Activated effector memory CD4-positive, alpha-beta T cell treated with anti-CD3 and anti-CD28 coated beads, Interleukin-2, amount 50 U/mL, for 16 hours (primary cell): Measurements from ENCODE around the gene BACE2.
"Not testable (repeated sequence)": the region's sequence is repeated elsewhere in the genome, so short reads cannot be mapped to it uniquely, and the experiment has no call there.

Experiments
- DNase-seq: peaks from one replicate; pipeline ENCODE4 v3.0.0-alpha.2; 2020

The BACE2 gene

DNA sequence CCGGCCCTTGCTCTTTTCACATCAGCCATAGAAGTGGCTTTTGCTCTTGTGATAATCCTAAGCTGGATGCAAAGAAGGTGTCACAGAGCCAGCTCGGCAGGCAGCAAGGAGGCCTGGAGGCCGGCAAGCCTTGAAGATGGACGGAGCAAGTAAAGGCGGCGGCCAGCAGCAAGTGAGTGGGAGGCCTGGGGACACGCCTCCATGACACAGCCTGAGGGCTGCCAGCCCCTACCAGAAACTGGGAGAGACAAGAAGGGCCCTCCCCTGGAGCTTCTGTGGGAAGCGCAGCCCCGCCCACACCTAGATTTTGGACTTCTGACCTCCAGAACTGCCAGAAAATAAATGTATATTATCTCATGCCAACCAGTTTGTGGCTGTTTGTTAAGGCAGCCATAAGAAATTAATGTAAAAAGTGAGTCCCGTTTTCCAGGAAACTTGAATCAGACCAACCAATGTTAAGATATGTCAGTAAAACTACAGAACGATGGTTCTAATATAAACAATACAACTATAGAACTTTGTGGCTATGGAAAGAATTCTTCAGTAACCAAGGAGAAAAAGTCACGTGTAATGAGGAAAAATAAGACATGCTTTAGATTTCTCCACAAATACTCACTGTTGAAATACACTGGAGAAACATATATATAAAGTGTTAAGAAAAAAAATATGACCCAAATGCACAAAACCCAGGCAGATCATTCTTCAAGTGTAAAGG is 49.9 kb downstream of the BACE2 start:
- DNase-seq, result no peak

- no peak for DNase-seq
Observed at GRCh38 chr21:41219498-41220207, 51.7 kb downstream of the BACE2 start.

- DNase-seq, result no peak
Observed at GRCh38 chr21:41220208-41220733, 52.3 kb downstream of the BACE2 start.

DNA sequence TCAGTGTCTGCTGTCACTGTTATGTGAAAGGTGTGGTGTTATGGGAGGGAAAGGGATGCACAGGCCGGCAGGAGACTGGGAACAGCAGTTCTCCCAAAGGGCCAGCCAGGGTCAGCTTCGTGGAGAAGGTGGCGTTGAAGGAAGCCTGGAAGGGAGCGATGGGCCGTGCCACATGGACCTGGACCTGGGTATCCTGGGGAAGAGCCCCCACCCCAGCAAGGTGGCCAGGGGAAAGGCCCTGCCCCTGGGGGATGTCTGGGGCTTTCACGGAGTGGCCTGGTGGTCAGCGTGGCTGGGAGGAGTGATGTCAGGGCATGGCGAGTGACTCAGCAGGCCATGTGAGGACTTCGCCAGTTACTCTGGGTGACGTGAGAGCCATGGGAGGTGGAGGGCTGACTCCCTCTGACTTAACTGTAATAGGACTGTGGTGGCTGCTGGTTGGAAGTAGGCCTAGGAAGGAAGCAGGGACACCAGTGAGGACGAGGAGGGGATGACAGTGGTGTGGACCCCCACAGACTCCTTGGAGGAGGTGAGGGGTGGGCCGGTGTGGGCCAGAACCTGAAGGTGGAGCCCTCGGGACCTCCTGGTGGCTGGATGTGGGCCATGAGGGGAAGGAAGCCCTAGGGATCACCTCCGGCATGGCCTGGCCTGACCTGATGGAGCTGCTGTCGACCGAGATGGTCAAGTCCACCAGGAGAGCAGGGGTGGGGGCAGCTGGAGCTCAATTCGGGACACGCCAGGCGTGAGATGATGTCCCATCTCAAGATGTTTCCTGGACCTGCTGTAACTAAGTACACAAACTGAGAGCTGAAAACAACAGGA is 54.5 kb downstream of the BACE2 start:
- no peak for DNase-seq

GRCh38 chr21:41226853-41227252 is 58.9 kb downstream of the BACE2 start:
- DNase-seq, result no peak

GRCh38 chr21:41227357-41228005 is 59.5 kb downstream of the BACE2 start:
- DNase-seq, result no peak

- no peak for DNase-seq
Observed at GRCh38 chr21:41228006-41228370, 60.0 kb downstream of the BACE2 start.

DNA sequence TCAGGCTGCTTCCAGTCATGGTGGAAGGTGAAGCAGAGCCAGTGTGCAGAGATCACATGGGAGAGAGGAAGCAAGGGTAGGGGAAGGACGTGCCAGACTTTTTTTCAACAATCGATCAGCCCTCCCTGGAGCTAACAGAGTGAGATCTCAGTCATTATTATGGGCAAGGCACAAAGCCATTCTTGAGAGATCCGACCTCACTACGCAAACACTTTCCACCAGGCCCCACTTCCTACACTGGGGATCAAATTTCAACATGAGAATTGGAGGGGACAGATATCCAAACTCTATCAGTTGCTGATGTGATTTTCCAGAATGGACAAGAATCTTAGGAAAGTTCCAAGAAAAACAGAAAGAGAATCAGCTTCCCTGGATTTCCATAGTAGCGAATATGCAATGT is 60.5 kb downstream of the BACE2 start:
- DNase-seq, result no peak

DNA sequence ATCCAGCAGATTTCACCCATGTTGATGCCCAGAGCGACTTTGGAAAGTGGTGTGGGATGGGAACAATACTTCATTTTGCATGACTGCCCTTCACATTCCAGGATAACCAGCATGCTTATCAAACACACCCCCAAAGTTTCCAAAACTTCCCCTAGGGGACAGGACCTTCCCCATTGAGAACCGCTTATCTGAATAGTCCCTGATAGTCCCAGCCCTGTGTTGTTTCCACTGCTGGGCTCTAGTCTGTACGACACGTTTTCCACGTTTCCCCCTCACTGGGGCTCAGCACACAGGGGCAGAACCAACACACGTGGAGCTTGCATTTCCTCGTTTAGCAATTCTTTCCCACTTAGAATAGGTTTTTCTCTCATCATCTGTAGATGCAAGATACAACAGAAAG is 61.0 kb downstream of the BACE2 start:
- no peak for DNase-seq

- no peak for DNase-seq
Observed at GRCh38 chr21:41229509-41230248, 61.7 kb downstream of the BACE2 start.

GRCh38 chr21:41230497-41230896 is 62.5 kb downstream of the BACE2 start:
- DNase-seq, result no peak

DNA sequence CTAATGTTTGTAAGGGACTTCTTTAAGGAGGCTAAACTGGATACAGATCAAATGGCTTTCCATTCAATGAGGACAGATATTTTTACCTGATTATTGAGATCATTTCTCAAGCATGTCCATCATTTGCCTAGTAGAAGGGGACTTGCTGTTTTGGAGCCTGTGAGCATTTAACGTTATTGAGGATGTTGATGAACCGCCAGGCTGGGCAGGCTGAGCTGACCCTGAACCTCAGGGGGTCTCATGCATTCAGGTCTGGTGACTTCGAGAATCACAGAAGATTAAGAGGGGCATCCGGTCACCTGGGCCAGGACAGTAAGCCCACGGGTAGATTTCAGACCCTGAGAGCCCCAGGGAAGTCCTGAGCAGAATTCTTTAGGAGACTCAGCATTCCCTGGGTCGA is 63.1 kb downstream of the BACE2 start:
- DNase-seq, result no peak

DNA sequence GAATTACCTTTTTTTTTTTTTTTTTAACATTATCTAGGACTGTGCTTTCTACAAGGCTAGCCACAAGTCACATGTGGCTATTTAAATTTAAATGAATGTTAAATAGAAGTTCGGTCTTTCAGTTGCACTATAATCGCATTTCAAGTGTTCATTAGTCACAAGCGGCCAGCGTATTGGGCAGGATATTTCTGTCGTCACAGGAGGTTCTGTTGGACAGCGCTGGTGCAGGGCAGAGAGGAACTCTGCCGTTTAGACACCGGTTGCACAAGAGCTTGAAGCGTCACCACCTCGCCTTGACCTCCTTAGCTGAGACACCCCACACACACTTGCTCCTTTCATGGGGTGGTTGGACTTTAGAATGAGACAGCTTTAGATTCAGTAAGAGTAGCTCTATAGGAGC is 64.1 kb downstream of the BACE2 start:
- no peak for DNase-seq

GRCh38 chr21:41233916-41234315 is 66.0 kb downstream of the BACE2 start:
- DNase-seq, result no peak

DNA sequence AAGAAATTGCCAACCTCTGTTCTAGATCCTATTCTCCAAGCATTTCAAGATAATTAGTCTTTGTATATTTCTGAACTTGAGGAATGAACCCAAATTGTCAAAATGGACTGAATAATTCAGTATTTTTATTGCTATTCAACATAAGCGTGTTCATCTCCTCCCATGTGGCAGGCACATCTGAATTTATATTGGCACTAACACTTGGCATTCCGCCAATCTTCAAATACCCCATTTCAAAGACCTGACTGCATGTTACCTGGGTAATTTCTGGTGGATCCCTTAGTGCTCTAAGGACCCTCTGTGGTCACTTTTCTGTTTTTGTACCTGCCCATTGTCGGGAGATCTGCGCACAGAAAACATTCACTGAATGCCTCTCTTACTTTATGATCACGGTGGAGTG is 66.6 kb downstream of the BACE2 start:
- DNase-seq, result no peak

DNA sequence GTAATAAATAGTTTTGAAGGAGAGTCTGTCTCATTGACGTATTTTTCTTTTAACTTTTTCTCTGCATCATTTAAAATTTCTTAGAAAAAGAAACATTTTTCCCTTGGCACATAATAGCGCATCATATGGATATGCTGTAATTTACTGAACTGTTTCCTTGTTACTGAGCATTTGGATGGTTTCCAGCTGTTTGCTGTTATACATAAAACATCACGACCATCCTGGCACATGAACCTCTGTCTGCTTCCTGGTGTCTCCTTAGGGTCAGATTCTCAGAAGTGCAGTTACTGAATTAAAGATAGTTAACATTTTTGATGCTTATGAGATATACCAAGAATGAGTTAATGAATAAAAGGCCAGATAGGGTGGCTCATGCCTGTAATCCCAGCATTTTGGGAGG is 67.2 kb downstream of the BACE2 start:
- no peak for DNase-seq

- DNase-seq, result no peak
Observed at GRCh38 chr21:41236352-41236973, 68.5 kb downstream of the BACE2 start.

DNA sequence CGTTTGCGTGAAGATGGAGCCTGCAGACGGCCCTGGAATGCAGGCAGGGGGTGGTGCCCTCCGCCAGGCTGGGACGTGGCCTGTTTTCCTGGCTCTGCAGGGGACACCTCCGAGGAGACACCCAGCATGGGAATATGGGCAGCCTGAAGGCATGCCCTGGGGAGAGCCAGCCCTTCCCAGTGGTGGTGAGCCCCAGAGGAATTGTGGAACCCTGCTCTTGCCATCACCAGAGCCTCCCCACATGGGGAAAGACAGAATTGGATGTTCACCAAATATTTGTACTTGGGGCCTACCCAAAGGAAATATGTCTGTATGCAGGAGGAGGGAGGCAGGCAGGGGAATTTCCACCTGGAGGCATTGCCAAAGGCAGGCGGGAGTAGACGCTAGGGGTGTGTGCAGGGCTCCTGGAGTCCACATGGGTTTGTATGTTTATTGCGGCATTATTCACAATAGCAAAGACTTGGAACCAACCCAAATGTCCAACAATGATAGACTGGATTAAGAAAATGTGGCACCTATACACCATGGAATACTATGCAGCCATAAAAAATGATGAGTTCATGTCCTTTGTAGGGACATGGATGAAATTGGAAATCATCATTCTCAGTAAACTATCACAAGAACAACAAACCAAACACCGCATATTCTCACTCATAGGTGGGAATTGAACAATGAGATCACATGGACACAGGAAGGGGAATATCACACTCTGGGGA is 70.3 kb downstream of the BACE2 start:
- not testable (repeated sequence) for DNase-seq

DNA sequence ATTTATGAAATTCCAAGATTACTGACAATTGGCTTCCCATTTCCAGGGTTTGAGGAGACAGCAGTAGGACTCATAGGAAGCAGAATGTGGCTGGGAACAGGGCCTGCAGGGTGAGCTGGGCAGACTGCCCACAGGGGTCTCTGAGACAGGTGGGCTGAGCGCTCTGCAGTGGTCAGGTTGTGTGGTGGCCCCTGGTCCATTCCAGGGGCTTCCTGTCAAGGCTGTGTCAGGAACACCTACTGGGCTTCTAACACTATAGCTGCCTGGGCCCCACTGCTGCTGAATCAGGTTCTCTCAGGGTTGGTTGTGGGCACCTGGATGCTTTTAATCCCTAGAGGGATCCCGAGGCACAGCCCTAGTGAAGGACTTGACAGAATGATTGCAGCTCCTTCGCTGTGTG is 72.1 kb downstream of the BACE2 start:
- no peak for DNase-seq

DNA sequence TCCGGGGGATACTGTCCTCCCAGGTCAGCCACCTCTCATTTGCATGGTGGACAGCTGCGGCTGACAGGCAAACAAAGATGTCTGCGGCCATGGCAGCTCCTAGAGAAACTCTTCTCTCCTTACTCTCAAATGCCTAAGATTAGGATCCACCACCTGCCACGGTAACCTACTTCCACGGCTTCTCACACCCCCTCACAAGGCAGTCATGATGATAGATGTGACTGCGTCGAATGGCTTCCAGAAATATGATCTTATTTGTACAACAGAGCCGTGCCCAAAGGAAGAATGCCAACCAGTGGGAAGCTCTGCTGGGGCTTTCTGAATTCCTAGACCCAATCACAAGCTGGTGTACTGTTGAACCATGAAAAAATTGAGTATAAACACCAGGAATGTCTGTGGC is 73.4 kb downstream of the BACE2 start:
- no peak for DNase-seq

- DNase-seq, result no peak
Observed at GRCh38 chr21:41242238-41242829, 74.4 kb downstream of the BACE2 start.
